Measurements from ENCODE around the gene GRM4.

GRCh38 chr6:34000281-34000680, 145.6 kb downstream of the GRM4 start:
- TF ChIP-seq CTCF (IDR thresholded peaks at IDR 0.05) (no peak), POLR2A (IDR thresholded peaks at IDR 0.05) (no peak)

All from heart left ventricle (tissue), 13 donors.